LNCAP (cell line): Measurements from ENCODE around the gene DCDC2B.
A peak's percentile ranks its signal among the peaks of the same experiment; 100 is the strongest.

Source experiments
- TF ChIP-seq, protein P1 (sequence below): fragments of 450-650 bp; IDR thresholded peaks from 2 replicates; pipeline ENCODE4 v1.5.1; 2017; ENCODE audit warnings: mild to moderate bottlenecking

Gene DCDC2B

GRCh38 chr1:32205401-32206370 lies 3.2 kb upstream of the DCDC2B start, which contains the start of gene IQCC:
Gene IQCC (plus strand): TSS chr1:32205671. CDS start chr1:32205682, 11 bp downstream.
- TF ChIP-seq, protein P1, sequence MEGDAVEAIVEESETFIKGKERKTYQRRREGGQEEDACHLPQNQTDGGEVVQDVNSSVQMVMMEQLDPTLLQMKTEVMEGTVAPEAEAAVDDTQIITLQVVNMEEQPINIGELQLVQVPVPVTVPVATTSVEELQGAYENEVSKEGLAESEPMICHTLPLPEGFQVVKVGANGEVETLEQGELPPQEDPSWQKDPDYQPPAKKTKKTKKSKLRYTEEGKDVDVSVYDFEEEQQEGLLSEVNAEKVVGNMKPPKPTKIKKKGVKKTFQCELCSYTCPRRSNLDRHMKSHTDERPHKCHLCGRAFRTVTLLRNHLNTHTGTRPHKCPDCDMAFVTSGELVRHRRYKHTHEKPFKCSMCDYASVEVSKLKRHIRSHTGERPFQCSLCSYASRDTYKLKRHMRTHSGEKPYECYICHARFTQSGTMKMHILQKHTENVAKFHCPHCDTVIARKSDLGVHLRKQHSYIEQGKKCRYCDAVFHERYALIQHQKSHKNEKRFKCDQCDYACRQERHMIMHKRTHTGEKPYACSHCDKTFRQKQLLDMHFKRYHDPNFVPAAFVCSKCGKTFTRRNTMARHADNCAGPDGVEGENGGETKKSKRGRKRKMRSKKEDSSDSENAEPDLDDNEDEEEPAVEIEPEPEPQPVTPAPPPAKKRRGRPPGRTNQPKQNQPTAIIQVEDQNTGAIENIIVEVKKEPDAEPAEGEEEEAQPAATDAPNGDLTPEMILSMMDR: no peak

- TF ChIP-seq, protein P1: no peak
Observed at GRCh38 chr1:32208469-32208868, 420 bp upstream of the DCDC2B start.

DNA sequence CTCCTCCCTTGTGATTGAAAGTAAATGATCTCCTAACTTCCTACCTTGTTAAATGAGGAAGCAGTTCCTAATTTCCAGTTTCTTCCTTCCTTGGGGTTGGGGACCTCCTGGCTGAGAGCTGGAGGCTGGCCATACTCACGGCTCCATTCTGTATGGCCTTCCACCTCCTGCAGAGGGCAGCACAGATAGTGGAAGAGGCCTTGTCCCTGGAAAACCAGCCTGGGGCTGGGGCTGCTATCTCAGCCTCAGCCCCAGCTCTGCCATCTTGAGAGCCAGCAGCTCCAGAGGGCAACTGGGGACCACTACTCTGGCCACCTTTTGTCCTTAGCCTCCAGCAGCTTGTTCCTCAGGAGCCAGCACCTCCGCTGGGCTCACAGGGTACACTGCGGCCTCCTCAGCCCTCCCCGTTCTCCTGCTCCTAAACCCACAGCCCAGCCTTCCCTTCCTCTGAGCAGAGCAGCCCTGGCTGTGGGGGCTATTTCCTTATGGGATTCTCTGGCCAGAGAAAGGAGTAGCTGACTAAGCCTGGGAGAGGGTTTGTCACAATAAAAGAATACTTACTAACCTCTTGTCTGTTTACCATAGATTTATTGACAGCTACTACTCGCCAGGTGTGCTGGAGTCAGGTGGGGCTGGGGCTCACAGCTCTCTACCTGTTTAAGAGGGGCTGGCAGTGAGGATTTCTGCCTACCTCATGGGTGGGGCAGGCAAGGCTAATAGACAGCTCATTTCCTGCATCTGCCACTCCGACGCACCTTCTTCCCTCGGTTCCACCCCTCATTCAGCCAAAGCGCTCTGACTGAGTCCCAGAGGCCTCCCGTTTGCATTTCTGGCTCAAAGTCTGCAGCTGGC lies 7.0 kb downstream of the DCDC2B start:
- TF ChIP-seq, protein P1: peak; percentile 87

DNA sequence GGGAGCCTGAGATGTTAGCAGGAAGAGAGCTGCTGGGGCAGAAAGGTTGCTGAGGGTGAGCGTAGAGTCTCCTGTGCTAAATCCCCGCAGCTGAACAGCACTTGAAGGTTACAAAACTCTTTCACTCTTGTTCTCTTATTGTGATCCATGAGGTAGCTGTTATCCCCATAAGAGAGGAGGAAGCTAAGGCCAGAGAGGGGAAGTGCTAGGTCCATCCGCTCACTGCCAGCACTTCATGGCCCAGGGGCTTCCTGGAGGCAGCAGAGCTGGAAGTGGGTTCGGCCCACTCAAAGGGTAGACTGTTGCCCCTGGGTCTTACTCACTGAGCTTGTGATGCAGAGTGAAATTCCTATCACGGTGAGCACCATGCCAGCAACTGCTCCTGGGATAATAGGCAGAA lies 7.7 kb downstream of the DCDC2B start:
- TF ChIP-seq, protein P1: no peak

GRCh38 chr1:32219022-32219421 lies 10.1 kb downstream of the DCDC2B start:
- TF ChIP-seq, protein P1: no peak

- TF ChIP-seq, protein P1: no peak
Observed at GRCh38 chr1:32220746-32221580, 12.1 kb downstream of the DCDC2B start.

DNA sequence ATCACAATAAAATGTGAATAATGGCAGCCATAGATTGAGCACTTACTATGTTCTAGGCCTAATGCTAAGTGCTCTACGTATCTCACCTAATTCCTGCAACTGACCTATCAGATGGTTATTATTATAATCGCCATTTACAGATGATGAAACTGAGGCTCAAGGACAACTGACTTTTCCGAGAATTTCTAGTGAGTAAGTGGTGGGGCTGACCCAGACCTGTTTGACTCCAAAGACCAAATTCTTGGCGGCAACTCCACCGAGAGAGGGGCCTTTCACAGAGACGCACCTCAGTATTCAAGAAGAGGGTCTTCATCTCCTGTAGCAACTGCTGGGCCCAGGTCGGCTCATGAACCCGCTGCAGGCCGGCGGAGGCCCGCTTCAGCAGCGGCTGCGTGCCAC lies 12.7 kb downstream of the DCDC2B start:
- TF ChIP-seq, protein P1: no peak
